ENCODE data around the gene SH3BGR.

The SH3BGR gene

DNA sequence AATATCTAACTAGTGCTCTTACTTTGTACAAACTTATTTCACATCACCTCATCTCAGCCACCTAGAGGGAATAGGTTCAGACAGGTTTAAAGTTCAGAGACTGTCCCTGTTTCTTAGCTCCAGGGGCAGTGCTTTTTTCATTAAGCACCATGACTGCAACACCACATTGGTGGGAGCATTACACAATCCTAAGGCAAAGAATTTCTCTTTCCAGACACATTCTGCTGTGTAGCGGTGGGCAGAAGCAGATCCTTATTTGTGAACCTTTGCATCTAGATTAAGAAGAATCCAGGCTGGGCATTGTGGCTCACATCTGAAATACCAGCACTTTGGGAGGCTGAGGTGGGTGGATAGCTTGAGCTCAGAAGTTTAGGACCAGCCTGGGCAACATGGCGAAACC lies 22.3 kb upstream of the SH3BGR start:
- no peak overlapping the region for H2AFZ ChIP-seq (ENCODE audit: low read depth, low read length)
- no peaks in the 10 kb centered on the region for H3K36me3 ChIP-seq (replicated peaks; ENCODE audit: low read depth, low read length)
- no peaks in the 10 kb centered on the region for H3K9me3 ChIP-seq (ENCODE audit: insufficient read depth, low read length)

DNA sequence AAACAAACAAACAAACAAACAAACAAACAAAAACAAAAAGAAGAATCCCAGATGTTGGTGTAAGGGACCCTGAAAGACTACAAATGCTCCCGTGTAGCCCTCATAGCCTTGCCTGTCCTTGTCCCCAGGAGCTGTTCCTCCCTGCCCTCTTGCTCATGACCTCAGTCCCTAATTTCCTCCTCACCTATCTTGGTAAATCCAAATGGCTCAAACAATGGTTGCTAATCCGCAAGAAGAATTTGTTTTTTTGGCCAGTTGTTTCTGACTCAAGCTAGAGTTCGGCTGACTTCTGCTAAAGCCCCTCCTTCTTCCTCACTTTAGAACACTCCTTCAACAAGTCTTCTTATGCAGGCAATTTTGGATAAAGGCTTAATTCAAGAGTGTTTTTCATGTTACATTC lies 21.8 kb upstream of the SH3BGR start:
- Histone ChIP-seq H3K27me3 (ENCODE audit: low read depth, low read length) (no peaks in the 10 kb centered on the region), H3K4me2 (ENCODE audit: low read length) (no peak overlapping the region), H3K36me3 (replicated peaks; ENCODE audit: low read depth, low read length) (no peaks in the 10 kb centered on the region), H3K79me2 (ENCODE audit: low read length) (no peaks in the 10 kb centered on the region), H3K4me1 (ENCODE audit: low read length) (no peaks in the 10 kb centered on the region), H4K20me1 (ENCODE audit: insufficient read depth, low read length) (no peaks in the 10 kb centered on the region), H2AFZ (ENCODE audit: low read depth, low read length) (no peak overlapping the region), H3K9me3 (ENCODE audit: insufficient read depth, low read length) (no peaks in the 10 kb centered on the region), H3K9ac (ENCODE audit: low read length) (no peak overlapping the region), H3K27ac (ENCODE audit: low read length) (no peak overlapping the region), H3K4me3 (ENCODE audit: low read length) (no peak overlapping the region)
- TF ChIP-seq EZH2phosphoT487 (IDR thresholded peaks at IDR 0.05; ENCODE audit: low read depth), result no peak
- no peak for TF ChIP-seq CTCF (IDR thresholded peaks at IDR 0.05; ENCODE audit: low read depth, low read length)

More for the DNA sequence above, 22.3 kb upstream of the SH3BGR start:
- TF ChIP-seq CTCF (IDR thresholded peaks at IDR 0.05; ENCODE audit: low read depth, low read length), result no peak
- TF ChIP-seq EZH2phosphoT487 (IDR thresholded peaks at IDR 0.05; ENCODE audit: low read depth), result no peak
- Histone ChIP-seq H3K27me3 (ENCODE audit: low read depth, low read length) (no peaks in the 10 kb centered on the region), H3K27ac (ENCODE audit: low read length) (no peak overlapping the region), H4K20me1 (ENCODE audit: insufficient read depth, low read length) (no peaks in the 10 kb centered on the region), H3K4me3 (ENCODE audit: low read length) (no peak overlapping the region), H3K4me1 (ENCODE audit: low read length) (no peaks in the 10 kb centered on the region), H3K9ac (ENCODE audit: low read length) (no peak overlapping the region), H3K79me2 (ENCODE audit: low read length) (no peaks in the 10 kb centered on the region), H3K4me2 (ENCODE audit: low read length) (no peak overlapping the region)

DNA sequence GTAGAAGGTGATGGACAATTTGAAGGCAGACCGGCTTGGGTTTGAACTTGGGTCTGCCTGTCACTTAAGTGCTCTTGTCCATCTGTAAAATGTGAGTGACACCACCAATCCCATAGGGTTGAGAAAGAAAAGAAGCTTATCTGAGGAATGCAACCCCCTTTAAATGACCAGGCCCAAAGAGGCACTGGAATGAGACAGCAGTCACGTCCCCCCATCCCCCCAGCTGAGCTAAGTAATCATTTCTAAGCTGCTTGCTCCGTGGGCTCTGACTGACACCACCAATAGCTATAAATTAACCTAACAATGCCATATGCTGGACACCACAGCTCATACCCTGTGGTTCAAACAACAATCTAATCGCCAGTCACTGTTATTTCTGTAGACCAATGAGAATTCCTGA lies 21.3 kb upstream of the SH3BGR start:
- no peak overlapping the region for H3K4me3 ChIP-seq (ENCODE audit: low read length)
- H3K4me1 ChIP-seq (ENCODE audit: low read length), result no peaks in the 10 kb centered on the region
- no peaks in the 10 kb centered on the region for H3K9me3 ChIP-seq (ENCODE audit: insufficient read depth, low read length)
- H3K27me3 ChIP-seq (ENCODE audit: low read depth, low read length), result no peaks in the 10 kb centered on the region
- TF ChIP-seq EZH2phosphoT487 (IDR thresholded peaks at IDR 0.05; ENCODE audit: low read depth) (no peak), CTCF (IDR thresholded peaks at IDR 0.05; ENCODE audit: low read depth, low read length) (no peak)
- H4K20me1 ChIP-seq (ENCODE audit: insufficient read depth, low read length), result no peaks in the 10 kb centered on the region
- no peaks in the 10 kb centered on the region for H3K36me3 ChIP-seq (replicated peaks; ENCODE audit: low read depth, low read length)
- no peak overlapping the region for H3K9ac ChIP-seq (ENCODE audit: low read length)
- H3K27ac ChIP-seq (ENCODE audit: low read length), result no peak overlapping the region
- no peak overlapping the region for H3K4me2 ChIP-seq (ENCODE audit: low read length)
- no peaks in the 10 kb centered on the region for H3K79me2 ChIP-seq (ENCODE audit: low read length)
- no peak overlapping the region for H2AFZ ChIP-seq (ENCODE audit: low read depth, low read length)

GRCh38 chr21:39430954-39431353 lies 20.8 kb upstream of the SH3BGR start:
- H3K4me1 ChIP-seq (ENCODE audit: low read length), result no peaks in the 10 kb centered on the region
- H3K4me2 ChIP-seq (ENCODE audit: low read length), result no peak overlapping the region
- H3K36me3 ChIP-seq (replicated peaks; ENCODE audit: low read depth, low read length), result no peaks in the 10 kb centered on the region
- no peak overlapping the region for H3K27ac ChIP-seq (ENCODE audit: low read length)
- TF ChIP-seq CTCF (IDR thresholded peaks at IDR 0.05; ENCODE audit: low read depth, low read length) (no peak), EZH2phosphoT487 (IDR thresholded peaks at IDR 0.05; ENCODE audit: low read depth) (no peak)
- H4K20me1 ChIP-seq (ENCODE audit: insufficient read depth, low read length), result no peaks in the 10 kb centered on the region
- no peak overlapping the region for H3K4me3 ChIP-seq (ENCODE audit: low read length)
- H3K9me3 ChIP-seq (ENCODE audit: insufficient read depth, low read length), result no peaks in the 10 kb centered on the region
- H3K79me2 ChIP-seq (ENCODE audit: low read length), result no peaks in the 10 kb centered on the region
- no peaks in the 10 kb centered on the region for H3K27me3 ChIP-seq (ENCODE audit: low read depth, low read length)
- no peak overlapping the region for H2AFZ ChIP-seq (ENCODE audit: low read depth, low read length)
- no peak overlapping the region for H3K9ac ChIP-seq (ENCODE audit: low read length)
